Skeletal muscle satellite cell (primary cell): ENCODE data around the gene GALNT5.
A peak's percentile ranks its signal among the peaks of the same experiment; 100 is the strongest.

Source experiments
- H3K27me3 ChIP-seq: 2 replicates; pipeline ENCODE4 v1.7.0; 2013; ENCODE audit warnings: low read length; ENCODE audit not compliant: control insufficient read depth, insufficient read depth
- H3K36me3 ChIP-seq: 2 replicates; pipeline ENCODE4 v1.7.0; 2013; ENCODE audit warnings: mild to moderate bottlenecking, control low read depth, low read length; ENCODE audit not compliant: insufficient read depth
- H3K4me1 ChIP-seq: 2 replicates; pipeline ENCODE4 v1.7.0; 2013; ENCODE audit warnings: low read length; ENCODE audit not compliant: control insufficient read depth, insufficient read depth
- H3K4me2 ChIP-seq: 2 replicates; pipeline ENCODE4 v1.7.0; 2013; ENCODE audit warnings: mild to moderate bottlenecking, low read length
- H3K4me3 ChIP-seq: 2 replicates; pipeline ENCODE4 v1.7.0; 2013; ENCODE audit warnings: low read length
- H3K9ac ChIP-seq: 2 replicates; pipeline ENCODE4 v1.7.0; 2013; ENCODE audit warnings: mild to moderate bottlenecking, low read depth, low read length, moderate library complexity
- H3K9me3 ChIP-seq: replicated peaks from 2 replicates; pipeline ENCODE4 v1.7.0; 2013; ENCODE audit warnings: mild to moderate bottlenecking, control low read depth, low read length

The GALNT5 gene

DNA sequence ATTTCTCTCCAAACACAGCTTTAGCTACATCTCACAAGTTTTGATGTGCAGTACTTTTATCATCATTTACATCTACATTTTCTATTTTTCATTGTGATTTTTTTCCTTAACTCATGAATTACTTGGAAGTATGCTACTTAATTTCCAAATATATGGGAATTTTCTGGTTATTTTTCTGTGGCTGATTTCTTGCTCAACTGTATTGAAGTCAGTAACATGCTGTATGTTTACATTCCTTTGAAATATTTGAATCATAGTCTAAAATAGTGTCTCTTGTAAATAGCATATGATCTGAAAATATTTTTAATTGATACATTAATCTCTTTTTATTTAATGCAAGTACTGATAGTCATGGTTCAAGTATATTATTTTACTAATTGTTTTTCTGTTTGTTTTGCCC lies 26.0 kb upstream of the GALNT5 start:
- Histone ChIP-seq H3K4me3 (no peak overlapping the region), H3K27me3 (no peaks in the 10 kb centered on the region), H3K4me2 (no peak overlapping the region), H3K9ac (no peak overlapping the region), H3K9me3 (no peaks in the 10 kb centered on the region), H3K4me1 (peaks cover 18% of the 10 kb centered on the region), H3K36me3 (no peaks in the 10 kb centered on the region)

DNA sequence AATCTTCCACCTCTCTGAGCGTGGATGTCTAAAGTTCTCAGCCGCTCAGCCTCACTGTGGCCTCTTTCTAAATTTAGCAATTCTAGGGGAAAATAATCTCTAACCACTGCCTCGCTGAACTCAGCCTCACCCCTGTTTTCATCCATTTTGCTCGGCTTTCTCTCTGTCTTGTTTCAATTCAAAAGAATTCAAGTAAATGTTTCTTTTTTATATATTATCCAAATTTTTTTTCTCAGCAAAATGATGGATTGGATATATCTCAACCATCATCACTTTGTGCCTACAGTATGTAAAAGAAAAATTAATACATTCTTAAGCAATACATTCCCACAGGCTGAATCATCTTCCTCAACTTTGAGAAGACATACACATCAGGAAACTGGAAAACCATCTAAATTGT lies 24.0 kb upstream of the GALNT5 start:
- H3K9ac ChIP-seq = no peak overlapping the region
- H3K4me1 ChIP-seq = peaks cover 18% of the 10 kb centered on the region
- no peak overlapping the region for H3K4me2 ChIP-seq
- no peaks in the 10 kb centered on the region for H3K9me3 ChIP-seq
- H3K36me3 ChIP-seq = no peaks in the 10 kb centered on the region
- no peaks in the 10 kb centered on the region for H3K27me3 ChIP-seq
- no peak overlapping the region for H3K4me3 ChIP-seq

DNA sequence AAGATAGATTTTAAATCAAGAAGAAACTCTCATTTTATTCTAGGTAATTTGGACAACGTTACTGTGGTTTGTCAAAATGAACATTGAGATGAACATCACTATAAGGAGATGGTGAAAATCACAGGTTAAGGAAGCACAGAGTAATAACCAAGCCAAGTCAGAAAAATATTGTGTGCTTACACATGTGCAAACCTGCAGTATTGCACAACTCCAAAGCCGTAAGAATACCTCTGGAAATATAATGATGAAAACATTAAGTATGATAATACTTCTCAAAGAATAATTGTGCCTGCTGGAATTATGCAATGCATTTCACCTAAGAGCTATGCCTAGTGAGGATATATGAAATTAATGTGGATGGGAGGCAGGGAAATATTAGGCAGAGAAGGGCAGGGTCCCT lies 21.1 kb upstream of the GALNT5 start:
- no peaks in the 10 kb centered on the region for H3K9me3 ChIP-seq
- no peak overlapping the region for H3K9ac ChIP-seq
- no peaks in the 10 kb centered on the region for H3K27me3 ChIP-seq
- H3K4me2 ChIP-seq = no peak overlapping the region
- no peak overlapping the region for H3K4me3 ChIP-seq
- no peaks in the 10 kb centered on the region for H3K36me3 ChIP-seq
- H3K4me1 ChIP-seq = peaks cover 10% of the 10 kb centered on the region

DNA sequence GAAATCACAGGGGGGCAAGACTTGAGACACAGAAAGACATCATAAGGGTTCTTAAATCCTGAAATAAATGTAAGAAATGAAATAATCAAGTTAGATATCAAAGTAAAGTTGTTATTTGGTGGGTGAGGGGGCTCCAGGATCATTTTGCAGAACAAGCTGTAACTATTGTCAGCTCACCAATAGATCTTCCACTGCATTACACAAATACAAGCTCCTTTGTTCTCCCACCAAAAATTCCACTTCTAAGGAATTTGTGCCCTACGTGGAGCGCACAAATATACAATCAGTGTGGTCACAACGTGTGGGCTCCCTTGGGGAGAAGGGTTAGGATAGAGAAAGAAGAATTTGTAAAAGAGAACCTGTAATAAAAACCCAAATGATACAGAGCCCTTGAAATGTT lies 19.2 kb upstream of the GALNT5 start:
- H3K27me3 ChIP-seq = no peaks in the 10 kb centered on the region
- no peak overlapping the region for H3K9ac ChIP-seq
- no peak overlapping the region for H3K4me2 ChIP-seq
- H3K9me3 ChIP-seq = no peaks in the 10 kb centered on the region
- peaks cover 8% of the 10 kb centered on the region for H3K4me1 ChIP-seq
- no peak overlapping the region for H3K4me3 ChIP-seq
- H3K36me3 ChIP-seq = no peaks in the 10 kb centered on the region

DNA sequence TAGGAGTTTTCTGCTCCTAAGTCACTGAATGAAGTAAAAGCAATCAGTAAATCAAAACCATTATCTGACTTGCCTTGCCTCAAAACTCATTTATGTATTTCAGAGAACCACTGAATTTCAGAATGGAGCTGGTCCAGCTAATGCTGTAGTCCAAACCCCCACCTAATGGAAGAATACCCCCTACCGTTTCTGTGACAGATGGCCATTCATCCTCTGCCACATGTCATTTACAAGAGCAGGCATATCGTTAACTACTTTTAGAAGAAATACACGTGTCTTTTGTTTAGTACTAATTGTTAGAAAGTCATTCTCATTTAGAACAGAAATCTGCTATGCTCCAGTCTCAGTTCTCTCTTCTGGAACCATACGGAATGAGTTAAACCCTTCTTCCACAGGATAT lies 12.8 kb upstream of the GALNT5 start:
- H3K9me3 ChIP-seq = no peaks in the 10 kb centered on the region
- H3K4me2 ChIP-seq = no peak overlapping the region
- H3K4me1 ChIP-seq = peaks cover 23% of the 10 kb centered on the region
- no peaks in the 10 kb centered on the region for H3K36me3 ChIP-seq
- no peak overlapping the region for H3K4me3 ChIP-seq
- no peak overlapping the region for H3K9ac ChIP-seq
- no peaks in the 10 kb centered on the region for H3K27me3 ChIP-seq

DNA sequence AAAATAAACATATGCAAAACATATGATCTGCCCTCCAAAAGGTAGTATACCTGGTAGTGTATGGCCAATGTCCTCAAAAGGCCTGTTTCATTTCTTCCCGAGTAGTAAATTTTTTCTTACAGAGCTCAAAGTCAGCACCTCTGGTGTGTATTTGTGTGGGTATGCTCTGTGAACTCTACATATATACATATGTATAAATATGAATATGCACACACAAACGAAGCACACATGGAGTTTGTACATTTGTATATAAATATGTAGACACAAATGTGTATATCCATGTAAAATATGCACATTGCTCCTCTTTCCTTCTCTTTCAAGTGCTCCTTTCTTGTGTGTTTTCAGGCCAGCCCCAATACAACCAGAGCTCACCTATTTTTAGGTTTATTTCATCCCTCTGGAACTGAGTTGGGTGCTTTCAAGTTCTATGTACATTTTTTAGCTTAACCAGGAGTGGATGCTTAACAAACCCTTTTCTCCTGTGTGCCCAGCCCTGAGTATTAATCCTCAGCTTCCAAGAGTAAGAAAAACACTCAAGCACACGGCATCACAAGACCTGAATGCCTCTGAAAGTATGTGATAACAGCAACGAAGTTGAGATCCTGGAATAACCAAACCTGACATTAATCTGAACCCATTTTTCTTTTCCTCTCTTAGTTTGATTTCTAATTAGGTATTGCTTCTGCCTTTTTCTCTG lies 12.2 kb upstream of the GALNT5 start:
- no peak overlapping the region for H3K4me2 ChIP-seq
- H3K9ac ChIP-seq = peak overlapping the region; percentile 81
- peaks cover 23% of the 10 kb centered on the region for H3K4me1 ChIP-seq

DNA sequence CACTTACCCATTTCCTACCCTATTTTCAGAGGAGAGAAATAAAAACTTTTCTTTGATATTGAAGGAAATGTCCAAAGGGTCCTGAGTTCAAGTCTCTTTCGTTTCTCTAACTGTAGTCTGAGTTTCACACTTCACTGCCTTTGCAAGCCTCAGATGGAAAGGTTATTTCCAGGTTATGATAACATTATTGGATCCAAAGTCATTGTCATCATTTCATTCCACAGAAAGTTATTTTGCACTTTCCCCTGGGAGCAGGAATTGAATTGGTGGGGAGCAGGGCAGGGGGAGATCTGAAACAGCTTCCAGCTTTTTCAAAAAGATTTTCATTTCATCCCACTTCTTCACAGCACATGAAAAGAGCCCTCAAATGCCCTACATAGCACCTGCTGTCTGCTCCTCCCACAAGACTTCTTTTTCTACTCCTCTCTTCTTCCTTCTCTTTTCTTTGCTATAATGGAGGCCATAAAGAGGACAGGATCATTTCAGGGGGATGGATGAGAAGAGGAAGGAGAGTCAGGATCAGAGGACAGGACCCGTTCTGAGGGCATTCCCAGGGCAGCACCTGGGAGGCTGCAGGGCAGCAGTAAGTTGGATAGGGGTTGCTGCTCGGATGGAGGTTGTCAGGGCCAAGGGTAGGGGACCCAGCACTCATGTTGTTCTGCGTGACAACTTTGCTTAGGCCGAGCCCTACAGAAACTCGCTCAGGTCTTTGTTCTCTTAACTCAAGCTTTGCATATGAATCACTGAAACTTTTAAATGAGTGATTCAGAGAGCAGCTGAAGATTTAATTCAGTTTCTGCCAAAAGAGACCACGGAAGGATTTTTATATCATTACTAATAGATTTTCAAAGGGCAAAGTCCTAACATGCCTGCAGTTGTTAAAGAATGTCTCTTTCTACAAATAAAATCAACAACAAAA lies 11.4 kb upstream of the GALNT5 start:
- Histone ChIP-seq H3K4me2 (peak overlapping the region; percentile 59), H3K4me3 (peak overlapping the region; percentile 33), H3K9me3 (no peaks in the 10 kb centered on the region), H3K36me3 (no peaks in the 10 kb centered on the region), H3K27me3 (no peaks in the 10 kb centered on the region), H3K9ac (peak overlapping the region; percentile 81), H3K4me1 (peaks cover 23% of the 10 kb centered on the region)

More for the DNA sequence above, 12.2 kb upstream of the GALNT5 start:
- Histone ChIP-seq H3K4me3 (no peak overlapping the region), H3K9me3 (no peaks in the 10 kb centered on the region), H3K27me3 (no peaks in the 10 kb centered on the region), H3K36me3 (no peaks in the 10 kb centered on the region)

DNA sequence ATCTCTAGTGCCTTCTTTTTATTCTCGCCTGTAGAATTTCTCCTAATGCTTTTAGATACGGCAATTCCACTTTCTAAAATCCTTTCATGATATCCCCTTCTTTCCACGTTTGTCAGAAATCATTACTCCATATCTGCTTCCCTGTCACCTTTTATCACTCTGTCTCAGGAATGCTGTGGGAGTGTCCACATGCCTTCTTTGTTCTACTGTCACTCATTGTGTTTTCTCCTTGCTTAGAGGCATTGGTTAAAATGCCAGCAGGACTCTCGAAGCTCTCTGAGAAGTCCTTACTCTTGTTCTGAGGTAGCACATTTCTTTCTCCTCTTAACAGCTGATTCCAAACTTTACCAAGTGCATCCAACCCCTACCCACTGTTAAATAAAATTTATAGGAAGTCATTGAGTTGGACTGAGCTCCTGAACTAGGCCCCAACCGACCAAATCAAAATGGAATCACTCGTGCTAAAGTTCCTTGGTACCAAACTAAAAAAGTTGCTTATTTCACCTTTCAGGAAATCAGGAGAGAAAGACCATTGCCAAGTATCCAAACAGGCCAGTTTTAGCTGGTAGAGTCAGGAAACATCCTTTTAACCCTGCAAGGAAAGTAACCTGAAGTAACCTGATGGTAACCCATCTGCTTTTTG lies 10.6 kb upstream of the GALNT5 start:
- H3K4me3 ChIP-seq = no peak overlapping the region
- H3K4me2 ChIP-seq = peak overlapping the region; percentile 59
- H3K36me3 ChIP-seq = no peaks in the 10 kb centered on the region
- H3K9me3 ChIP-seq = no peaks in the 10 kb centered on the region
- H3K4me1 ChIP-seq = peaks cover 23% of the 10 kb centered on the region
- no peaks in the 10 kb centered on the region for H3K27me3 ChIP-seq
- H3K9ac ChIP-seq = peak overlapping the region; percentile 67

DNA sequence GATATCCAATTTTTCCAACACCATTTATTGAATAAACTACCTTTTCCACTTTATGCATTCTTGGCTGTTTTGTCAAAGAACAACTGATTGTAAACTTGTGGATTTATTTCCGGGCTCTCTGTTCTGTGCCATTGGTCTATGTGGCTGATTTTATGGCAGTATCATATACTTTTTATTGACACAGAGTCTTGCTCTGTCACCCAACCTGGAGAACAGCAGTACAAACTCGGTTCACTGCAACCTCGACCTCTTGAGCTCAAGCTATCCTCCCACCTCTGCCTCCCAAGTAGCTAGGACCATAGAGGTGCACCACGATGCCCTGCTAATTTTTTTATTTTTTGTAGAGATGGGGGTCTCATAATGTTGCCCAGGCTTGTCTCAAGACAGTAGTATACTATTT lies 6.7 kb upstream of the GALNT5 start:
- no peaks in the 10 kb centered on the region for H3K9me3 ChIP-seq
- no peaks in the 10 kb centered on the region for H3K27me3 ChIP-seq
- H3K4me2 ChIP-seq = no peak overlapping the region
- H3K36me3 ChIP-seq = no peaks in the 10 kb centered on the region
- H3K9ac ChIP-seq = no peak overlapping the region
- peaks cover 17% of the 10 kb centered on the region for H3K4me1 ChIP-seq
- H3K4me3 ChIP-seq = no peak overlapping the region

DNA sequence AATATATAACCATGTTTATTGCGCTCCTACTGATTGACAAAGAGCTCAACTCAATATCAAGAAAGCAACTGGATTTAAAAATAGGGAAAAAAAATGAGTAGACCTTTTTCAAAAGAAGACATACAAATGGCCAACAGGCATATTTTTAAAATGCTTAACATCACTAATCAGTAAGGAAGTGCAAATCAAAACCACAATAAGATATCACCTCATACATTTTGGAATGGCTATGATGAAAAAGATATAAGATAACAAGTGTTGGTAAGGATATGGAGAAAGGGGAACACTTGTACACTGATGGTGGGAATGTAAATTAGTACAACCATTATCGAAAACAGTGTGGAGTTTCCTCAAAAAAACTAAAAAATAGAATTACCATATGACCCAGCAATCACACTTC lies 5.6 kb upstream of the GALNT5 start:
- Histone ChIP-seq H3K27me3 (no peaks in the 10 kb centered on the region), H3K4me2 (no peak overlapping the region), H3K4me1 (peaks cover 12% of the 10 kb centered on the region), H3K9ac (no peak overlapping the region), H3K9me3 (no peaks in the 10 kb centered on the region), H3K4me3 (no peak overlapping the region), H3K36me3 (no peaks in the 10 kb centered on the region)

DNA sequence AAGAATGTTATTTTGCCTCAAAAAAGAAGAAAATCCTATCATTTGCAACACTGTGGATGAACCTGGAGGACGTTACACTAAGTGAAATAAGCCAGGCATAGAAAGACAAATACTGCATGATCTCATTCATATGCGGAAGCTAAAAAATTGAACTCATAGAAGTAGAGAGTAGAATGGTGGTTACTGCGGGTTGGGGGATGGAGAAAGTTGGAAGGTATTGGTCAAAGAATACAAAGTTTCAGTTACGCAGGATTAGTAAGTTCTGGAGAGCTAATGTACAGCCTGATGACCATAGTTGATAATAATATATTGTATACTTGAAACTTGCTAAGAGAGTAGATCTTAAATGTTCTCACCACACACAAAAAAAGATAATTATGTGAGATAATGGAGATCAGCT lies 5.0 kb upstream of the GALNT5 start:
- Histone ChIP-seq H3K9me3 (no peaks in the 10 kb centered on the region), H3K4me3 (no peak overlapping the region), H3K4me1 (peaks cover 12% of the 10 kb centered on the region), H3K4me2 (no peak overlapping the region), H3K9ac (no peak overlapping the region), H3K36me3 (no peaks in the 10 kb centered on the region), H3K27me3 (no peaks in the 10 kb centered on the region)
